WTC11 (cell line): Measurements from ENCODE around the gene RIC1. TPM values are rescaled to one million over a fixed set of nuclear protein-coding genes. Genes with fewer than 3 reads are reported as not detected.

ENCODE experiments used
- ATAC-seq: fragments of 200-7000 bp; cut with Tn5 transposase; 2 replicates; pipeline ENCODE4 v1.10.0; 2021; ENCODE audit warnings: mild to moderate bottlenecking, moderate library complexity
- CTCF ChIA-PET: fragments of 300-600 bp; sonication (Branson Sonifier 250); formaldehyde crosslinking; loops from one replicate; lab custom pipeline; 2021; ENCODE audit warnings: antibody characterized with exemption; lab: Charles Lee
- POLR2A ChIA-PET: fragments of 350-600 bp; sonication (Branson Sonifier 250); formaldehyde crosslinking; loops from one replicate; lab custom pipeline; 2021; ENCODE audit warnings: antibody characterized with exemption; lab: Charles Lee
- DNase-seq: peaks from one replicate; pipeline ENCODE4 v3.0.0; 2021; ENCODE audit warnings: low spot score
- H3K27ac Mint-ChIP-seq: 2 replicates; pipeline ENCODE4 v1.8.0; 2021; ENCODE audit warnings: mixed read lengths
- H3K27me3 Mint-ChIP-seq: 2 replicates; pipeline ENCODE4 v1.8.0; 2021; ENCODE audit warnings: low read depth, mild to moderate bottlenecking, moderate library complexity, mixed read lengths
- H3K36me3 Mint-ChIP-seq: 2 replicates; pipeline ENCODE4 v1.8.0; 2021; ENCODE audit warnings: mixed read lengths
- H3K4me1 Mint-ChIP-seq: 2 replicates; pipeline ENCODE4 v1.8.0; 2022; ENCODE audit warnings: mixed read lengths
- H3K4me3 Mint-ChIP-seq: 2 replicates; pipeline ENCODE4 v1.8.0; 2021; ENCODE audit warnings: mild to moderate bottlenecking, moderate library complexity, mixed read lengths
- H3K9me3 Mint-ChIP-seq: 2 replicates; pipeline ENCODE4 v1.8.0; 2021; ENCODE audit warnings: mixed read lengths
- CBFB ChIP-seq: sonication (generic); formaldehyde crosslinking; IDR thresholded peaks from 2 replicates; pipeline ENCODE4 v1.8.1; 2022; ENCODE audit warnings: mild to moderate bottlenecking, low read depth, missing genetic modification reagents
- EMX1 ChIP-seq: fragments of 250-450 bp; sonication (Bioruptor Pico); IDR thresholded peaks from 2 replicates; pipeline ENCODE4 v1.8.0; 2021; ENCODE audit warnings: mild to moderate bottlenecking
- ESRRA ChIP-seq: sonication (generic); formaldehyde crosslinking; IDR thresholded peaks from 2 replicates; pipeline ENCODE4 v1.8.1; 2022; ENCODE audit warnings: mild to moderate bottlenecking, missing genetic modification reagents, borderline replicate concordance
- FOXJ3 ChIP-seq: sonication (generic); formaldehyde crosslinking; IDR thresholded peaks from 2 replicates; pipeline ENCODE4 v1.9.0; 2021; ENCODE audit warnings: missing genetic modification reagents, mild to moderate bottlenecking, borderline replicate concordance
- GRHL2 ChIP-seq: fragments of 250-450 bp; sonication (Bioruptor Pico); IDR thresholded peaks from 2 replicates; pipeline ENCODE4 v1.8.0; 2022; ENCODE audit warnings: mild to moderate bottlenecking, moderate library complexity; ENCODE audit not compliant: insufficient replicate concordance, severe bottlenecking
- JAZF1 ChIP-seq: fragments of 250-450 bp; sonication (Bioruptor Pico); IDR thresholded peaks from 2 replicates; pipeline ENCODE4 v1.9.0; 2021; ENCODE audit warnings: moderate library complexity, mild to moderate bottlenecking, inconsistent platforms
- MLX ChIP-seq: sonication (generic); formaldehyde crosslinking; IDR thresholded peaks from 2 replicates; pipeline ENCODE4 v1.8.1; 2023; ENCODE audit warnings: mild to moderate bottlenecking, missing genetic modification reagents, moderate library complexity
- MXD4 ChIP-seq: fragments of 250-450 bp; sonication (Bioruptor Pico); IDR thresholded peaks from 2 replicates; pipeline ENCODE4 v1.8.0; 2021; ENCODE audit warnings: mild to moderate bottlenecking, moderate library complexity, borderline replicate concordance
- MYBL2 ChIP-seq: sonication (generic); formaldehyde crosslinking; IDR thresholded peaks from 2 replicates; pipeline ENCODE4 v1.8.1; 2023; ENCODE audit warnings: mild to moderate bottlenecking, moderate library complexity, missing genetic modification reagents
- NFATC4 ChIP-seq: fragments of 250-450 bp; sonication (Bioruptor Pico); IDR thresholded peaks from 2 replicates; pipeline ENCODE4 v1.9.0; 2021; ENCODE audit warnings: mild to moderate bottlenecking
- OVOL2 ChIP-seq: fragments of 250-450 bp; sonication (Bioruptor Pico); IDR thresholded peaks from 2 replicates; pipeline ENCODE4 v1.9.0; 2021; ENCODE audit warnings: mild to moderate bottlenecking, borderline replicate concordance
- PRDM15 ChIP-seq: sonication (generic); formaldehyde crosslinking; IDR thresholded peaks from 2 replicates; pipeline ENCODE4 v1.8.0; 2022; ENCODE audit warnings: missing genetic modification reagents
- RELA ChIP-seq: sonication (generic); formaldehyde crosslinking; IDR thresholded peaks from 2 replicates; pipeline ENCODE4 v1.8.1; 2022; ENCODE audit warnings: missing genetic modification reagents, mild to moderate bottlenecking, borderline replicate concordance
- SMAD3 ChIP-seq: sonication (generic); formaldehyde crosslinking; IDR thresholded peaks from 2 replicates; pipeline ENCODE4 v1.8.0; 2022; ENCODE audit warnings: missing genetic modification reagents, mild to moderate bottlenecking, borderline replicate concordance
- STAT6 ChIP-seq: sonication (generic); formaldehyde crosslinking; conservative IDR thresholded peaks from 2 replicates; pipeline ENCODE4 v1.8.1; 2023; ENCODE audit warnings: mild to moderate bottlenecking, low read depth, missing genetic modification reagents, moderate library complexity
- ZNF219 ChIP-seq: sonication (generic); formaldehyde crosslinking; IDR thresholded peaks from 2 replicates; pipeline ENCODE4 v1.8.0; 2023; ENCODE audit warnings: missing genetic modification reagents, mild to moderate bottlenecking, borderline replicate concordance
- ZNF263 ChIP-seq: sonication (generic); formaldehyde crosslinking; IDR thresholded peaks from 2 replicates; pipeline ENCODE4 v1.8.1; 2022; ENCODE audit warnings: low read depth, mild to moderate bottlenecking, moderate library complexity, missing genetic modification reagents
- ZNF512 ChIP-seq: sonication (generic); formaldehyde crosslinking; IDR thresholded peaks from 2 replicates; pipeline ENCODE4 v1.8.1; 2022; ENCODE audit warnings: missing genetic modification reagents, borderline replicate concordance
- ZNF532 ChIP-seq: fragments of 250-450 bp; sonication (Bioruptor Pico); IDR thresholded peaks from 2 replicates; pipeline ENCODE4 v1.9.0; 2021; ENCODE audit warnings: mild to moderate bottlenecking, borderline replicate concordance
- total RNA-seq: library from RNA; stranded (reverse); gene quantifications from 3 replicates; pipeline ENCODE4 v1.2.3, GENCODE V29; 2021

RIC1 gene
- total RNA-seq, 1 experiment from 2014 or later = 18.9 TPM

GRCh38 chr9:5760338-5760737 lies 131.4 kb downstream of the RIC1 start:
- no peak overlapping the region; the same call in 1 of the 2 replicates for H3K27ac Mint-ChIP-seq
- no peaks in the 10 kb centered on the region for H3K27me3 Mint-ChIP-seq
- TF ChIP-seq RELA (CRISPR knock-in tag) (no peak), ZNF512 (CRISPR knock-in tag) (no peak), STAT6 (CRISPR knock-in tag) (no peak), ZNF532 (CRISPR knock-in tag) (no peak), EMX1 (CRISPR knock-in tag) (no peak), MXD4 (CRISPR knock-in tag) (no peak)
- ATAC-seq (no peak), DNase-seq (no peak)
- H3K4me3 Mint-ChIP-seq = no peak overlapping the region
- H3K36me3 Mint-ChIP-seq = peaks cover 47% of the 10 kb centered on the region
- H3K4me1 Mint-ChIP-seq = peaks cover 5% of the 10 kb centered on the region; the same call in 1 of the 2 replicates
- H3K9me3 Mint-ChIP-seq = no peaks in the 10 kb centered on the region
- ChIA-PET POLR2A (interaction anchor here (0.6 kb wide), 1 partner anchor 95 kb away, joined by 7 read pairs; no protein-coding TSS in a partner anchor), CTCF (interaction anchor here (1.0 kb wide), 1 partner anchor 72 kb away, joined by 6 read pairs; the partner anchor contains the start of gene ERMP1)

- H3K27ac Mint-ChIP-seq = no peak overlapping the region
- H3K9me3 Mint-ChIP-seq = no peaks in the 10 kb centered on the region
- ATAC-seq = no peak
- ChIA-PET POLR2A (no interaction called here), CTCF (no interaction called here)
- no peak for DNase-seq
- peaks cover 59% of the 10 kb centered on the region for H3K36me3 Mint-ChIP-seq
- no peaks in the 10 kb centered on the region for H3K27me3 Mint-ChIP-seq
- peaks cover 5% of the 10 kb centered on the region; the same call in 1 of the 2 replicates for H3K4me1 Mint-ChIP-seq
- H3K4me3 Mint-ChIP-seq = no peak overlapping the region
- TF ChIP-seq ZNF219 (CRISPR knock-in tag) (no peak), ZNF263 (CRISPR knock-in tag) (no peak), MLX (no peak), NFATC4 (no peak), MXD4 (CRISPR knock-in tag) (no peak), PRDM15 (CRISPR knock-in tag) (no peak), ESRRA (CRISPR knock-in tag) (no peak), MYBL2 (CRISPR knock-in tag) (no peak), ZNF512 (CRISPR knock-in tag) (no peak), JAZF1 (no peak), OVOL2 (no peak), GRHL2 (CRISPR knock-in tag) (no peak), FOXJ3 (CRISPR knock-in tag) (no peak), CBFB (CRISPR knock-in tag) (no peak), SMAD3 (no peak)
These were observed 133.5 kb downstream of the RIC1 start for GRCh38 chr9:5762421-5762820.
